Left ventricle myocardium inferior (tissue), 1 donor: ENCODE results near the gene CEP350. TPM values are rescaled to one million over a fixed set of nuclear protein-coding genes. Genes with fewer than 3 reads are reported as not detected.
"Not testable (repeated sequence)": the region's sequence is repeated elsewhere in the genome, so short reads cannot be mapped to it uniquely, and the experiment has no call there.

Experiments used
- DNase-seq: peaks from one replicate; pipeline ENCODE4 v3.0.0-alpha.2; 2020
- H3K27ac ChIP-seq: fragments of 200-600 bp; replicated peaks from 2 replicates; pipeline ENCODE4 v1.8.0; 2021
- H3K27me3 ChIP-seq: fragments of 200-600 bp; 2 replicates; pipeline ENCODE4 v1.8.0; 2021; ENCODE audit warnings: low read depth
- H3K36me3 ChIP-seq: fragments of 200-600 bp; 2 replicates; pipeline ENCODE4 v1.8.0; 2021
- H3K4me1 ChIP-seq: fragments of 200-600 bp; 2 replicates; pipeline ENCODE4 v1.8.0; 2021
- H3K4me3 ChIP-seq: fragments of 200-600 bp; 2 replicates; pipeline ENCODE4 v1.8.0; 2021; ENCODE audit warnings: mild to moderate bottlenecking, moderate library complexity
- H3K9me3 ChIP-seq: fragments of 200-600 bp; replicated peaks from 2 replicates; pipeline ENCODE4 v1.8.0; 2021
- CTCF ChIP-seq: fragments of 200-600 bp; IDR thresholded peaks from 2 replicates; pipeline ENCODE4 v1.8.0; 2021; ENCODE audit warnings: antibody characterized with exemption, mild to moderate bottlenecking, borderline replicate concordance
- intact Hi-C: fragments of 100-400 bp; cut with micrococcal nuclease; formaldehyde crosslinking; loops from one replicate; pipeline ENCODE4 v1.11.0; 2022
- total RNA-seq: library from RNA; stranded (reverse); fragmentation: NEBNext Ultra II Directional; extraction: Animal tissue kit (Norgen Biotek cat#: 25700); gene quantifications from one replicate; pipeline ENCODE4 v1.2.1, GENCODE V29; 2021
- donor health status: DM: no; HTN: yes; CAD: no; lungs with severe emphysema.

CEP350 gene
- total RNA-seq, 1 donor from 2014 or later: 34.7 TPM

- Histone ChIP-seq H3K27me3 (no peaks in the 10 kb centered on the region), H3K27ac (peak overlapping the region; percentile 42), H3K9me3 (no peaks in the 10 kb centered on the region), H3K36me3 (no peaks in the 10 kb centered on the region), H3K4me1 (peaks cover 54% of the 10 kb centered on the region), H3K4me3 (no peak overlapping the region)
- DNase-seq: no peak
- TF ChIP-seq CTCF: no peak
- intact Hi-C loops: no loop called here
Measured at GRCh38 chr1:179958359-179958758, 3.7 kb downstream of the CEP350 start.

GRCh38 chr1:179962168-179962567, 7.6 kb downstream of the CEP350 start:
- H3K27me3 ChIP-seq, DNase-seq, intact Hi-C loops, H3K9me3 ChIP-seq, H3K36me3 ChIP-seq, H3K27ac ChIP-seq, H3K4me3 ChIP-seq: not testable (repeated sequence)
- H3K4me1 ChIP-seq: peaks cover 49% of the 10 kb centered on the region

- no peak for TF ChIP-seq CTCF
- no peak for DNase-seq
- peaks cover 64% of the 10 kb centered on the region for H3K4me1 ChIP-seq
- intact Hi-C loops: no loop called here
- H3K4me3 ChIP-seq: no peak overlapping the region
- no peak overlapping the region for H3K27ac ChIP-seq
- H3K27me3 ChIP-seq: no peaks in the 10 kb centered on the region
- H3K9me3 ChIP-seq: peaks cover 12% of the 10 kb centered on the region
- no peaks in the 10 kb centered on the region for H3K36me3 ChIP-seq
Measured at GRCh38 chr1:179966551-179966950, 11.9 kb downstream of the CEP350 start.

- intact Hi-C loops: no loop called here
- no peak for TF ChIP-seq CTCF
- Histone ChIP-seq H3K27ac (peak overlapping the region; percentile 84), H3K27me3 (no peaks in the 10 kb centered on the region), H3K36me3 (no peaks in the 10 kb centered on the region), H3K4me3 (no peak overlapping the region), H3K4me1 (peaks cover 81% of the 10 kb centered on the region), H3K9me3 (peaks cover 12% of the 10 kb centered on the region)
- DNase-seq: no peak
Measured at GRCh38 chr1:179968284-179968993, 13.8 kb downstream of the CEP350 start.

GRCh38 chr1:179968994-179969919, 14.6 kb downstream of the CEP350 start:
- peaks cover 84% of the 10 kb centered on the region for H3K4me1 ChIP-seq
- peak overlapping the region; percentile 84 for H3K27ac ChIP-seq
- H3K36me3 ChIP-seq: no peaks in the 10 kb centered on the region
- H3K4me3 ChIP-seq: peak overlapping the region; percentile 34
- intact Hi-C loops: no loop called here
- DNase-seq: no peak
- no peak for TF ChIP-seq CTCF
- H3K9me3 ChIP-seq: peaks cover 12% of the 10 kb centered on the region
- no peaks in the 10 kb centered on the region for H3K27me3 ChIP-seq
